ENCODE data around the gene HOXB8.

HOXB8 gene

GRCh38 chr17:48637323-48638260 is 22.5 kb upstream of the HOXB8 start:
- DNase-seq: no peak

- DNase-seq: no peak
Measured at GRCh38 chr17:48636177-48637018, 21.3 kb upstream of the HOXB8 start.

GRCh38 chr17:48634493-48635208 is 19.6 kb upstream of the HOXB8 start:
- DNase-seq: no peak

GRCh38 chr17:48633266-48633677 is 18.2 kb upstream of the HOXB8 start:
- no peak for DNase-seq

GRCh38 chr17:48632579-48633265 is 17.6 kb upstream of the HOXB8 start:
- no peak for DNase-seq

- DNase-seq: no peak
Measured at GRCh38 chr17:48631693-48632578, 16.8 kb upstream of the HOXB8 start.

- no peak for DNase-seq
Measured at GRCh38 chr17:48630925-48631692, 16.0 kb upstream of the HOXB8 start.

GRCh38 chr17:48630009-48630924 is 15.2 kb upstream of the HOXB8 start:
- DNase-seq: no peak

- DNase-seq: no peak
Measured at GRCh38 chr17:48629411-48629759, 14.3 kb upstream of the HOXB8 start.

GRCh38 chr17:48628649-48629410 is 13.7 kb upstream of the HOXB8 start:
- no peak for DNase-seq

- no peak for DNase-seq
Measured at GRCh38 chr17:48627623-48628521, 12.8 kb upstream of the HOXB8 start.

GRCh38 chr17:48627118-48627597 is 12.1 kb upstream of the HOXB8 start:
- no peak for DNase-seq

- DNase-seq: no peak
Measured at GRCh38 chr17:48626245-48627117, 11.4 kb upstream of the HOXB8 start, which contains the start of gene HOXB9. HOXB9 (minus strand) TSS chr17:48626358; CDS start chr17:48626269, 89 bp downstream.

GRCh38 chr17:48625495-48626244 is 10.6 kb upstream of the HOXB8 start:
- DNase-seq: no peak
